Stimulated activated CD8-positive, alpha-beta memory T cell treated with anti-CD3 and anti-CD28 coated beads, Interleukin-7, amount 100 ng/mL, for 4 hours (primary cell): ENCODE data around the gene PARD6B.
"Not testable (repeated sequence)": the region's sequence is repeated elsewhere in the genome, so short reads cannot be mapped to it uniquely, and the experiment has no call there.

Source experiments
- DNase-seq, 2 donors: peaks; one replicate each; pipeline ENCODE4 v3.0.0-alpha.2; 2020; ENCODE audit warnings: low read depth in 2 of 2

Gene PARD6B

GRCh38 chr20:50746138-50746940 is 15.0 kb downstream of the PARD6B start:
- DNase-seq = no peak

DNA sequence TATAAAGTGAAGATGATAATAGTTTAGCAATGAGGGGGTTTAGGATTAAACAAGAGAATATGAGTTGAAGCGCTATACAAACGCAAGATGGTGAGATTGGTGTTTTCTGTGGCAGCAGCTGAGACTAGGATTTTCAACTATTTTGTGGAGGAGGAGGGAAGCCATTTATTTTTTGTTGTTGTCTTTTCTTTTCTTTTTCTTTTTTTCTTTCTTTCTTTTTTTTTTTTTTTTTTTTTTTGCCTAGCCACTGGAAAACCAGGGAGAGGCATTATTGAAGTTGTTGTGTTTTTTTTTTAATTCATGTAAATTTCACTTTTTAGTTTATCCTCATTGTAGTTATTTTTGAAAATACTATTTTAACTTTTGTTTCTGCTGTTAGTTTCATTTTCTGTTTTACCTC is 15.9 kb downstream of the PARD6B start:
- no peak for DNase-seq

- DNase-seq = no peak
These were observed 18.8 kb downstream of the PARD6B start for GRCh38 chr20:50750145-50750671.

DNA sequence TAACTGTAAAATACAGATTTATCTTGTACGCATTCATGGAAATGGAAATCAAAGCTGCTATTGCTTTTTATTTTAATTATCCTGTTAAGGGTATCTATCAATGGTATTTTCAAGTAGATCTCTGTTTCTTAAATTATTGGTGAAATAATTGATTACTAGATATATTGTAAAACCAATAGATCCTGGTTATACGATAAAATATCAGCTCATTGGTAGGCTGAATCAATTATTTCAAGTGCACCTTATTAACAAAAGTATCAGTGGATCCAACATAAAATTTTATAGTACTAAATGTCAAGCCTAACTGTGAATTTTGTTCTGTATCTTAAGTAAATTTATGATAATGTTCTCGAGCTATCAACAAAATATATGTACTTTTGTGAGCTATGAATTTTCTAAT is 21.8 kb downstream of the PARD6B start:
- DNase-seq = no peak

GRCh38 chr20:50754420-50754819 is 23.0 kb downstream of the PARD6B start:
- no peak for DNase-seq

DNA sequence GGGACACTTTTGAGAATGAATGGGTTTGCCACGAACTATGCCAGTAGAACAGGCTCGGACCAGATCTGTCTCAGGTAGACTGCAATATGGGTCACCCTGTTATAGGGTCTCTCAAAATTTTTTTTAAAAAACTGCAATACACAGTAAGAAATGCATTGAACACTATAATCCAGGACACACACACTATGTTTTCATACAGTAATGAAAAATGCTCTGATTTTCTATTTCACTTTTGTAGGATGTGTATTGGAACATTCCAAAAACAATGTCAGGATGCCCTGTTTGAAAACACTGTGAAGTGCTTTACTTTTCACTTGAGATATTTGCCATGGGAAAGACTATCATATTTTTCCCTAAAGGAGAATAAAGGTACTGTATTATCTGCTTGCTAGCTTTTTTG is 25.1 kb downstream of the PARD6B start:
- no peak for DNase-seq

DNA sequence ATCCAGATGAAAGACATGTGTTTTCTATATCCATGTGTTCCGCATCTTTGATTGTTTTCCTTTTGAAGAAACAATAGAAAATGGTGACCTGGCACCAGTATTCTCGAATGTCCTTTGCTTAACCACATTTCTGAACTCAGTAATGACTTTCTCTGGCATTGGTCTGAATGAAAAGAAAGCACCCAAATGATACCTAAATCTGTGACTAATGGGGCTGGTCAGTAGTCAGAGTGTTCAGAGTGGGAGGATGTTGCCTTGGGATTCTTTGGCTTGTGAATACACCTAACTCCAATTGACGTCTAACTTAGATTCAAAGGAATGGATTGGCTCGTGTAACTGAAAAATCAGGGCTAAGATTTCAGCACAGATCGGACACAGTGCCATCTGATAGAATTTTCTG is 27.1 kb downstream of the PARD6B start:
- DNase-seq = no peak

DNA sequence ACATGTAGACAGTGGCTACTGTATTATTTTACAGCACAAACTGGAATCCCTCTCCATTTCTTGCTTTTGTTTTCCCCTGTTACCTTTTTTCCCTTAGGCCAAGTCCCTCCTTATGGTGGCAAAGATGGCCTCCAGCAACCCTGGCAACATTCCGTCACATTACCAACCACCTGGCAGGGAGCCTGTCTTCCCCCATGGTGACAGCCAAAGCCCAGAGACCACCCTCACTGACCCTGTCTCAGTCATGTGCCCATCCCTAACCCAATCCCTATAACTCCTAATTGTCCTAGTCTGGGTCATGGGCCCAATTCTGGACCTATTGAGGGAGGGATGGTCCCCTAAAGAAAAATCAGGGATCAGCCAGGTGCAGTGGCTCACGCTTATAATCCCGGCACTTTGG is 27.6 kb downstream of the PARD6B start:
- no peak for DNase-seq

- DNase-seq = no peak
These were observed 28.3 kb downstream of the PARD6B start for GRCh38 chr20:50759678-50760077.

GRCh38 chr20:50762045-50762422 is 30.7 kb downstream of the PARD6B start:
- DNase-seq = no peak

- DNase-seq = no peak
These were observed 31.2 kb downstream of the PARD6B start for GRCh38 chr20:50762435-50763220.

- DNase-seq = not testable (repeated sequence)
These were observed 32.4 kb downstream of the PARD6B start for GRCh38 chr20:50763550-50764458.

DNA sequence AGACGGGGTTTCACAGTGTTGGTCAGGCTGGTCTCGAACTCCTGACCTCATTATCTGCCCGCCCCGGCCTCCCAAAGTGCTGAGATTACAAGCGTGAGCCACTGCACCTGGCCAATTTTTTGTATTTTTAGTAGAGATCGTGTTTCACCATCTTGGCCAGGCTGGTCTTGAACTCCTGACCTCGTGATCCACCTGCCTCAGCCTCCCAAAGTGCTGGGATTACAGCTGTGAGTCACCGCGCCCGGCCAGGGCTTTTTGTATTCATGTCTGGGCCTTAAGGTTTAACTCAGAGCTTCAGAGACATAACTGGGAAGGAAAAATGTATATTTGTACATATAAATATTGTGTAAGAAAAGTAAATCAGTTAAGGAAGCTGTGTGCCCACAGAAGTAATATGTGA is 33.9 kb downstream of the PARD6B start:
- not testable (repeated sequence) for DNase-seq

DNA sequence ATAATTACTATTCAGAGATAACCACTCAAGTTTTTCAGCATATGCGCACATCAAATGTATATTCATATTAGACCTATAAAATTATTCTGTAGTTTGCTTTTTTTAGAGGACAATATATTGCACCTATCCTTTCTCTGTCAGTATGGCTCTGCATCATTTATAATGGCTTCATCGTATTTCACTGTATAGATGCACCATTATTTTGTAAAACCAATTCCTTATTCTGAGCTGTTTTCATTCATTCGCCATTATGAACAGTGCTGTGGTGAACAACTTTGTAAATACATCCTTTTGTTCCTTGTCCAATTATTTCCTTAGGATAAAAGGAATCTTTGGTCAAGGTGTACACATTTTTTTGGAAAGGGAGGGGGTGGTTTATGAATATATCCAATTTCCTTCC is 34.3 kb downstream of the PARD6B start:
- DNase-seq = no peak

GRCh38 chr20:50766955-50767809 is 35.8 kb downstream of the PARD6B start:
- DNase-seq = not testable (repeated sequence)

DNA sequence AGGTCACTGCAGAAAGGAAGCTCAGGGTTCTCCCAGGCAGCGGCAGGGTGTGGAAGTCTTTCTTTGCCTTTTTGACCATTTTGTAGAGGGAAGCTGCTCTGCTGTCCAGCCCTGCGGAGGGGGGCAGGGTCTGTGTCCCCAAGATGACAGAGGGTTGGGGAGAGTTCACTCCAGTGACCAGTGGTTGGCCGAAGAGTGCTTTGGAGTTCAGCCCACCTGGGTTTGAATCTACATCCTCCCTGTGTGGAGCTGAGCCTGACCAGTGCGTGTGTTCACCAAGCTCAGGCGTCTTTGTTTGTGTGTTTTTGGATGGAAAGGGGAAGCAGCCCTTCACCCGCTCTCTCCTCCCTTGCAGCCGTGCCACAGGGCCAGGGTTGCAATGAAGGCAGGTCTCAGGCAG is 37.6 kb downstream of the PARD6B start:
- DNase-seq = not testable (repeated sequence)

- not testable (repeated sequence) for DNase-seq
These were observed 38.2 kb downstream of the PARD6B start for GRCh38 chr20:50769551-50770085.

GRCh38 chr20:50771419-50772080 is 40.2 kb downstream of the PARD6B start:
- not testable (repeated sequence) for DNase-seq

DNA sequence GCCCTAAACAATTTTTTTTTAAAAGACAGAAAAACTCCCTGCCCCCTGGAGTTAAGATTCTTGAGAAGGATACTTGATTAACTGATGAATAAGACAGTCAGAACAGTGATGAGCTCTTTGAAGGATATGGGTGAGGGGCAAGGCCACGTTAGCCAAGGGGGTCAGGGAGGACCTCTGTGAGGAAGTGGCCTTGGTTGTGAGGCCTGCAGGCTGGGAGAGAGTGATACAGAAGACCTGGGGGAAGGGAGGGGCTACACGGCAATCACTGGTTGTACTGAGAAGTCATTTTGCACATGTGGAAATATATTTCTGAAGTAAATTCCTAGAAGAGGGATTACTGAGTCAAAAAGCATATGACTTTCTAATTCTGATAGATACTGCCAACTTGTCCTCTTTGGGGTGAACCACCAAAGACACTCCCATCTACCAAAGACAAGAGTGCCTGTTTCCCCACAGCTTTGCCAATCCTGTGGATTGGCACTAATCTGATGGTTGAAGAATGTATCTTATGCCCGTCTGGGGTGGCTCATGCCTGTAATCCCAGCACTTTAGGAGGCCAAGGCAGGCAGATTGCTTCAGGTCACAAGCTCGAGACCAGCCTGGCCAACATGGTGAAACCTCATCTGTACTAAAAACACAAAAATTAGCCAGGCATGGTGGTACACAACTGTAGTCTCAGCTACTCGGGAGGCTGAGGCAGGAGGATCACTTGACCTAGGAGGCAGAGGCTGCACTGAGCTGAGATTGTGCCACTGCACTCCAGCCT is 41.2 kb downstream of the PARD6B start:
- DNase-seq = no peak
